HG03175 (cell line): ENCODE results near the gene FBLIM1.

Experiments used
- ATAC-seq: cut with Tn5 transposase; IDR thresholded peaks from one replicate; pipeline ENCODE4 v1.9.1; 2021; ENCODE audit warnings: mild to moderate bottlenecking, moderate library complexity; ENCODE audit not compliant: unreplicated experiment

The FBLIM1 gene

DNA sequence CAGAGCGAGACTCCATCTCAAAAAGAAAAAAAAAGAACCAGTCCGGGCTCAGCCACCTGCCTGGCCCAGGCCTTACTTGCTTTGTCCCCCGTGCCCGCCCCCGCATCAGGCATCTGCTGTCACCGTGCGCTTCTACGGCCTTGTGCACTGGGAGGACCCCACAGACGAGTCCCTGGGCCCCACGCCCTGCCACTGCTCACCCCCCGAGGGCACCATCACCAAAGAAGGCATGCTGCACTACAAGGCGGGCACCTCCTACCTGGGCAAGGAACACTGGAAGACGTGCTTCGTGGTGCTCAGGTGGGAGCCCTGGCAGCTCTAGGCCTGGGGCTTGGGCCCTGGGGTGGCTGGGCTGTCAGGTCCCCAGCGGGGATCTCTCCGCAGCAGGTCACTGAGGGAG is 28.2 kb upstream of the FBLIM1 start:
- ATAC-seq = no peak

DNA sequence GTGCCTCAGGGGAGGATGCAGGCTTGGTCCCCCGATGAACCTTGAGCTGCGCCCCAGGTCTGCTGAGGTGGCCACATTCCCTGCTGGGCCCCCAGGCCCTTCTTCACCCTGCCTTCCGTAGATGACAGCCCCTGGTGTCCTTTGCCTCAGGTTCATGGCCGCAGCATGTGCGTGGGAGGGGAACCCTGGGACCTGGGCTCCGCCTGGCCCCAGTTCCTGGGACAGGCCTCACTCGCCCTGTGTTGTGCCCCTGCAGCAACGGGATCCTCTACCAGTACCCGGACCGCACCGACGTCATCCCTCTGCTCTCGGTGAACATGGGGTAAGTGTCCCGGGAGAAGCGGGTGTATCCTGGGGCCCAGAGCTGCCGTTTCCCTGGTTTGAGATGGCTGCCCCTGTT is 27.7 kb upstream of the FBLIM1 start:
- ATAC-seq = no peak

- ATAC-seq = no peak
Measured at GRCh38 chr1:15731735-15732685, 26.6 kb upstream of the FBLIM1 start.

DNA sequence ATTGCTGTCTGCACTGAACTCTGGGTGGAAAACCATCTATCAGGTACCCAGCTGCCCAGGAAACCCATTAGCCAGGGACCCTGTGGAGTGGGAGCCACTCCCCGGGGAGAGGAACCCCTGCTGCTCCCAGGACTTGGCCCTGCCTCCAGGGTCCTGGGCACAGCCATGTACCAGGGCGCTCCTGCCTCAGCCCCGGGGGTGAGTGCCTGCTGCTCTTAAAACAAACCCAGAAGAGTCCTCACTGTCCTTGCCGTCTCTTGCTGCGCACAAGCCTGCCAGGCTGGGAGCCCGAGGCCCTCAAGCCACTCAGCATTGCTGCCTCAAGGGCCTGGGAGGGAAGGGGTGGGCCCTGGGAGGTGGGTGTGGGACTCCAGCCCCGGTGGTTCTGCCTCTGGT is 25.9 kb upstream of the FBLIM1 start:
- no peak for ATAC-seq

- no peak for ATAC-seq
Measured at GRCh38 chr1:15733218-15733725, 25.3 kb upstream of the FBLIM1 start.

DNA sequence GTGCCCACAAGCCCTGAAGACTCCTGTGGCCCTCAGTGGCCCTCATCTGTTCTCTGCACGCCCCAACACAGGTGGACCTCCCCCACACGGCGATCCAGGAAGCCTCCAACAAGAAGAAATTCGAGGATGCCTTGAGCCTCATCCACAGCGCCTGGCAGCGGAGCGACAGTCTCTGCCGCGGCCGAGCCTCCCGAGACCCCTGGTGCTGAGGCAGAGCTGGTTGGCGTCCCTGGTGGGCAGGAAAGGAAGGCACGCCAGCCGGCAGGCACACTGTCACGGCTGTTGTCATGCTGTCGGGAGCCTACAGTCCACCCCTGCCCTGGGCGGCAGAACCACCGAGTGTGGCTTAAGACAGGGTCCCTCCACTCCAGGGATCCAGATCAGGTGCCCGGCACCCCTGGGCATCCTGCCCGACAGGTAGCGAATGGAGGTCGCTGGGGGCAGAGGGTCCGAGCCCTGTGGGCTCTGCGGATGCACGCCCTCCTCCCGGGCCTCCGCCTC is 24.8 kb upstream of the FBLIM1 start:
- no peak for ATAC-seq

GRCh38 chr1:15734296-15734695 is 24.3 kb upstream of the FBLIM1 start:
- no peak for ATAC-seq

DNA sequence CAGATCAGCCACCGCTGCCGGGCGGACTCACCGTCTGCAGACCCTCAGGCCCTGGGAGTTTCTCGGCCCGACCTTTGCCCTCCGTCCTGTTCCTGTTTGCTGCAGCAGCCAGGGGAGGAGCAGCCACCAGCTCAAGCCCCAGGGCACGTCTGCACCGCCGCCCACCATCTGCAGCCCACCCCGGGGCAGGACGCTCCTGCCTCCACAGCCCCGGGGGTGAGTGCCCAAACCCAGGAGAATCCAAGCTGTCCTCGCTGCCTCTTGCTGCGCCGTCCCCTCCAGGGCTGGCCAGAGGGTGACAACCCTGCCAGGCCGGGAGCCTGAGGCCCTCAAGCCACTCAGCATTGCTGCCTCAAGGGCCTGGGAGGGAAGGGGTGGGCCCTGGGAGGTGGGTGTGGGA is 23.7 kb upstream of the FBLIM1 start:
- no peak for ATAC-seq

GRCh38 chr1:15735304-15736037 is 23.1 kb upstream of the FBLIM1 start:
- no peak for ATAC-seq

DNA sequence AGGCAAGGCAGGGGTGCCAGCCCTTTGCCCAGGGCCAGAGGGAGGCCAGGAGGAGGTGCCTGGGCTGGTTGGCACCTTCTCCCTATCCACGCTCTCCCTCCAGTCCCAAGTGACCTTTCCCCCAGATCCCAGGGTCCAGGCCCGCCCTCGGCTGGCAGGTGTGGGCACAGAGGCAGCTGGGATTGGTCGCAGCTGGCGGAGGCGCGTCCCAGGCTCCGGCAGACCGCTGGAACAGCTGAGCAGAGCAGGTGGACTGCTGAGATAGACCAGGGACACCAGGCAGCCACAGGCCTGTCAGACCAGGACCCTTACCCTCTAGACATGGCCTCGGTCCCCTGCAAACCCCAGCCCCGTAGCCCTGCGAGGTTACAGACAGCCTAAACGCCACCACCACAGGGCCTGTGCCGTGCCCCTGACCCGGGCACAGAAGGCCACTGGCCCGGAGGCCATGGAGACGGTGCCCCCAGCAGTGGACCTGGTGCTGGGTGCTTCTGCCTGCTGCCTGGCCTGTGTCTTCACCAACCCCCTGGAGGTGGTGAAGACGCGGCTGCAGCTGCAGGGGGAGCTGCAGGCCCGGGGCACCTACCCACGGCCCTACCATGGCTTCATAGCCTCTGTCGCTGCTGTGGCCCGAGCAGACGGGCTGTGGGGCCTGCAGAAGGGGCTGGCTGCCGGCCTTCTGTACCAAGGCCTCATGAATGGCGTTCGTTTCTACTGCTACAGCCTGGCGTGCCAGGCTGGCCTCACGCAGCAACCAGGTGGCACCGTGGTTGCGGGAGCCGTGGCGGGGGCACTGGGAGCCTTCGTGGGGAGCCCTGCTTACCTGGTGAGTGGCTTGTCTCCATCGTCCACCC is 22.3 kb upstream of the FBLIM1 start, which contains the start of gene SLC25A34:
TSS of gene SLC25A34 (plus strand) at position 221 of the 854 bp plus-strand sequence. CDS start at position 449, 228 bp downstream.
- no peak for ATAC-seq

GRCh38 chr1:15736892-15737261 is 21.7 kb upstream of the FBLIM1 start:
- ATAC-seq = no peak

GRCh38 chr1:15737324-15738319 is 21.0 kb upstream of the FBLIM1 start:
- ATAC-seq = no peak

- ATAC-seq = no peak
Measured at GRCh38 chr1:15738416-15739113, 20.0 kb upstream of the FBLIM1 start.

DNA sequence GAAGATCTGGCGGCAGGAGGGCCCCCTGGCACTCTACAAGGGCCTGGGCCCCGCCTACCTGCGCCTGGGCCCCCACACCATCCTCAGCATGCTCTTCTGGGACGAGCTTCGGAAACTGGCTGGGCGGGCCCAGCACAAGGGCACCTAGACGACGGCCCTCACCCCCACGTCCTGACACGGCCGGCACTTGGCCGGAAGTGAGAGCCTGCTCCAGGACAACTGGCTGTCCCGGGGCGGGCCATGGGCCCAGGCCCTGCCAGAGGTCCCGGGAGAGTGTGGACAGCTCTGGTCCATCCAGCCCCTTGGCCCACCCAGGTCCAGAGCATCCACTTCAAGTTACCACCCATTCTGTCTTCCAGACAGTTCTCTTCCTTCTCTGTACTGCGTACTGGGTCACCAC is 19.3 kb upstream of the FBLIM1 start:
- ATAC-seq = no peak

DNA sequence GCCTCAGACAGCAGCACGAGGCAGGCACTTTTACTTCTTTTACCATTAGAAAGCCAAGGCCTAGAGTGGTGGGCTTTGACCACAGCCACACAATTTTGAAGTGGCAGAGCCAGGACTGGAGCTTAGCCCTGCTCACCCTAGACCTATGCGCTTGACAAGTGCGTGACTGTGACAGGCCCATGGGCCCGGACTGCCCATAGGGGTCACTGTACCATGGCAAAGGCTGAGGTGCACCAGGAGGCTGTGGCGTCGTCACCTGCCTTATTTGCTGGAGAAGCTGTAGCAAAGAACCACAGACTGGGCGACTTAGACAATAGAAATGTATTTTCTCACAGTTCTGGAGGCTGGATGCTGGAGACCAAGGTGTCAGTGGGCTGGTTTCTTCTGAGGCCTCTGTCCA is 18.9 kb upstream of the FBLIM1 start:
- ATAC-seq = no peak

DNA sequence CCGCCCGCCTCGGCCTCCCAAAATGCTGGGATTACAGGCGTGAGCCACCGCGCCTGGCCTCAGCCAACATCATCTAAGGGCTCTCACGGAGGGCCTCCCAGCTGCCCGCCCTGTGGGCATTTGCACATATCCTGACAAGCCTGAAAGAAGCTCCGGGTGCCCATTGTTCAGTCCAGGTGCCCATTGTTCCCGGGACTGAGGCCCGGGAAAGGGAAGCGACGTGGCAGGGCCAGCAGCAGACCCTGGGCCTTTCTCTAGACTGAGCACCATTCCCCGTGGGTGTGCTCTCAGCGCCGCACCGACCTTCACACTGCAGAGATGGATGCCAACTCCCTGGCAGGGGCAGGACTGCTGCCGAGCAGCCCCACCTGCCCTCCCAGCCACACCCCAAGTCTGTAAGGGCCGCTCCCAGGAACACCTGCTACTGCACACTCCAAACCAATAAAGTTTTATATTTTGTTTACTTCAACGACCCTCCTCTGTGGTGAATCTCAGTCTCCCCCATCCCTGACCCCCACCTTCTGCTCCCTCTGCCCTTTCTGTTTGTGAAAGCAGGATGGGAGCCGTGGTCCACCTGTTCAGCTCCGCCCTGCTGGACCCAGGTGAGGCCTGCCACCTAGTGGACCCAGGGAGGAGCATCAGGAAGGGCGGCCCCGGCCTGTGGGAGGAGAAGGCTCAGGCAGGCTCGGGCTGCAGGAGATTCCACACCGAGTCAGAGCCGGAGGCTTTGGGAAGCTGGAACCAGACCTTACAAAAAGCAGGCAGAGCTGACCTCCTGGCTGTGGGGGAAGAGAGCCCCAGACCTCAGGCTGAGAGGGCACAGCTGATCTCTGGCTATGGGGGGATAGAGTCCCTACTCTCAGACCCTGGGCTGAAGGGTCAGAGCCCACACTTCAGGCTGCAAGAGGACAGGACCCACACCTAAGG is 17.4 kb upstream of the FBLIM1 start:
- peak; percentile 65 for ATAC-seq

- no peak for ATAC-seq
Measured at GRCh38 chr1:15742339-15742801, 16.2 kb upstream of the FBLIM1 start, which contains the start of gene TMEM82. TMEM82 (plus strand) TSS chr1:15742499; CDS start chr1:15742560, 61 bp downstream.
